WTC11 (cell line): Measurements from ENCODE around the gene FNDC5. TPM values are rescaled to one million over a fixed set of nuclear protein-coding genes. Genes with fewer than 3 reads are reported as not detected.

Experiments used
- ATAC-seq: fragments of 200-7000 bp; cut with Tn5 transposase; 2 replicates; pipeline ENCODE4 v1.10.0; 2021; ENCODE audit warnings: mild to moderate bottlenecking, moderate library complexity
- CTCF ChIA-PET: fragments of 300-600 bp; sonication (Branson Sonifier 250); formaldehyde crosslinking; loops from one replicate; lab custom pipeline; 2021; ENCODE audit warnings: antibody characterized with exemption; lab: Charles Lee
- POLR2A ChIA-PET: fragments of 350-600 bp; sonication (Branson Sonifier 250); formaldehyde crosslinking; loops from one replicate; lab custom pipeline; 2021; ENCODE audit warnings: antibody characterized with exemption; lab: Charles Lee
- DNase-seq: peaks from one replicate; pipeline ENCODE4 v3.0.0; 2021; ENCODE audit warnings: low spot score
- H3K27ac Mint-ChIP-seq: 2 replicates; pipeline ENCODE4 v1.8.0; 2021; ENCODE audit warnings: mixed read lengths
- H3K27me3 Mint-ChIP-seq: 2 replicates; pipeline ENCODE4 v1.8.0; 2021; ENCODE audit warnings: low read depth, mild to moderate bottlenecking, moderate library complexity, mixed read lengths
- H3K36me3 Mint-ChIP-seq: 2 replicates; pipeline ENCODE4 v1.8.0; 2021; ENCODE audit warnings: mixed read lengths
- H3K4me1 Mint-ChIP-seq: 2 replicates; pipeline ENCODE4 v1.8.0; 2022; ENCODE audit warnings: mixed read lengths
- H3K4me3 Mint-ChIP-seq: 2 replicates; pipeline ENCODE4 v1.8.0; 2021; ENCODE audit warnings: mild to moderate bottlenecking, moderate library complexity, mixed read lengths
- H3K9me3 Mint-ChIP-seq: 2 replicates; pipeline ENCODE4 v1.8.0; 2021; ENCODE audit warnings: mixed read lengths
- ELF4 ChIP-seq: sonication (generic); formaldehyde crosslinking; IDR thresholded peaks from 2 replicates; pipeline ENCODE4 v1.8.1; 2022; ENCODE audit warnings: low read depth, mild to moderate bottlenecking, moderate library complexity, missing genetic modification reagents
- EMX1 ChIP-seq: fragments of 250-450 bp; sonication (Bioruptor Pico); IDR thresholded peaks from 2 replicates; pipeline ENCODE4 v1.8.0; 2021; ENCODE audit warnings: mild to moderate bottlenecking
- FOXP1 ChIP-seq: sonication (generic); formaldehyde crosslinking; IDR thresholded peaks from 2 replicates; pipeline ENCODE4 v1.8.0; 2022; ENCODE audit warnings: missing genetic modification reagents, mild to moderate bottlenecking, moderate library complexity, borderline replicate concordance
- HMGA2 ChIP-seq: fragments of 250-450 bp; sonication (Bioruptor Pico); IDR thresholded peaks from 2 replicates; pipeline ENCODE4 v1.4.0; 2021; ENCODE audit warnings: mild to moderate bottlenecking, moderate library complexity
- IRF2 ChIP-seq: sonication (generic); formaldehyde crosslinking; IDR thresholded peaks from 2 replicates; pipeline ENCODE4 v1.8.0; 2022; ENCODE audit warnings: low read depth, missing genetic modification reagents, borderline replicate concordance
- JUN ChIP-seq: sonication (generic); formaldehyde crosslinking; IDR thresholded peaks from 2 replicates; pipeline ENCODE4 v1.8.0; 2023; ENCODE audit warnings: mild to moderate bottlenecking, missing genetic modification reagents
- NFATC4 ChIP-seq: fragments of 250-450 bp; sonication (Bioruptor Pico); IDR thresholded peaks from 2 replicates; pipeline ENCODE4 v1.9.0; 2021; ENCODE audit warnings: mild to moderate bottlenecking
- NFYB ChIP-seq: sonication (generic); formaldehyde crosslinking; conservative IDR thresholded peaks from 2 replicates; pipeline ENCODE4 v1.8.0; 2022; ENCODE audit warnings: low read depth, missing genetic modification reagents
- NR1H2 ChIP-seq: sonication (generic); formaldehyde crosslinking; IDR thresholded peaks from 2 replicates; pipeline ENCODE4 v1.9.0; 2021; ENCODE audit warnings: mild to moderate bottlenecking, moderate library complexity, missing genetic modification reagents
- SMAD3 ChIP-seq: sonication (generic); formaldehyde crosslinking; IDR thresholded peaks from 2 replicates; pipeline ENCODE4 v1.8.0; 2022; ENCODE audit warnings: missing genetic modification reagents, mild to moderate bottlenecking, borderline replicate concordance
- SMAD4 ChIP-seq: sonication (generic); formaldehyde crosslinking; IDR thresholded peaks from 2 replicates; pipeline ENCODE4 v1.8.0; 2022; ENCODE audit warnings: mild to moderate bottlenecking, missing genetic modification reagents
- SOX15 ChIP-seq: fragments of 250-450 bp; sonication (Bioruptor Pico); IDR thresholded peaks from 2 replicates; pipeline ENCODE4 v1.9.0; 2021; ENCODE audit warnings: mild to moderate bottlenecking
- TEAD1 ChIP-seq: sonication (generic); formaldehyde crosslinking; IDR thresholded peaks from 2 replicates; pipeline ENCODE4 v1.8.0; 2022; ENCODE audit warnings: mild to moderate bottlenecking, missing genetic modification reagents
- TP53 ChIP-seq: sonication (generic); formaldehyde crosslinking; IDR thresholded peaks from 2 replicates; pipeline ENCODE4 v1.8.1; 2023; ENCODE audit warnings: mild to moderate bottlenecking, missing genetic modification reagents
- ZBTB21 ChIP-seq: sonication (generic); formaldehyde crosslinking; IDR thresholded peaks from 2 replicates; pipeline ENCODE4 v1.8.1; 2023; ENCODE audit warnings: mild to moderate bottlenecking, missing genetic modification reagents, borderline replicate concordance
- ZNF263 ChIP-seq: sonication (generic); formaldehyde crosslinking; IDR thresholded peaks from 2 replicates; pipeline ENCODE4 v1.8.1; 2022; ENCODE audit warnings: low read depth, mild to moderate bottlenecking, moderate library complexity, missing genetic modification reagents
- ZNF317 ChIP-seq: sonication (generic); formaldehyde crosslinking; IDR thresholded peaks from 2 replicates; pipeline ENCODE4 v1.8.1; 2023; ENCODE audit warnings: low read depth, mild to moderate bottlenecking, moderate library complexity, missing genetic modification reagents, borderline replicate concordance
- ZNF423 ChIP-seq: fragments of 250-450 bp; sonication (Bioruptor Pico); IDR thresholded peaks from 2 replicates; pipeline ENCODE4 v2.1.2; 2022; ENCODE audit warnings: mild to moderate bottlenecking, moderate library complexity
- total RNA-seq: library from RNA; stranded (reverse); gene quantifications from 3 replicates; pipeline ENCODE4 v1.2.3, GENCODE V29; 2021
- TF ChIP-seq, protein P1 (sequence below): sonication (generic); formaldehyde crosslinking; IDR thresholded peaks from 2 replicates; pipeline ENCODE4 v1.8.1; 2022; ENCODE audit warnings: mild to moderate bottlenecking, moderate library complexity, missing genetic modification reagents
- TF ChIP-seq, protein P2 (sequence below): fragments of 250-450 bp; sonication (Bioruptor Pico); IDR thresholded peaks from 2 replicates; pipeline ENCODE4 v1.9.0; 2021; ENCODE audit warnings: moderate library complexity, mild to moderate bottlenecking, inconsistent platforms, borderline replicate concordance
- TF ChIP-seq, protein P3 (sequence below): sonication (generic); formaldehyde crosslinking; IDR thresholded peaks from 2 replicates; pipeline ENCODE4 v1.8.0; 2023; ENCODE audit warnings: missing genetic modification reagents
- TF ChIP-seq, protein P4 (sequence below): sonication (generic); formaldehyde crosslinking; IDR thresholded peaks from 2 replicates; pipeline ENCODE4 v1.8.1; 2023; ENCODE audit warnings: mild to moderate bottlenecking, missing genetic modification reagents, moderate library complexity
- TF ChIP-seq, protein P5 (sequence below): sonication (generic); formaldehyde crosslinking; IDR thresholded peaks from 2 replicates; pipeline ENCODE4 v1.8.0; 2022; ENCODE audit warnings: mild to moderate bottlenecking, missing genetic modification reagents
- TF ChIP-seq, protein P6 (sequence below): sonication (generic); formaldehyde crosslinking; IDR thresholded peaks from 2 replicates; pipeline ENCODE4 v1.8.1; 2022; ENCODE audit warnings: low read depth, mild to moderate bottlenecking, moderate library complexity, missing genetic modification reagents, borderline replicate concordance
- TF ChIP-seq, protein P7 (sequence below): sonication (generic); formaldehyde crosslinking; conservative IDR thresholded peaks from 2 replicates; pipeline ENCODE4 v1.8.1; 2022; ENCODE audit warnings: mild to moderate bottlenecking, missing genetic modification reagents

Gene FNDC5
- total RNA-seq, 1 experiment from 2014 or later = 1.2 TPM

DNA sequence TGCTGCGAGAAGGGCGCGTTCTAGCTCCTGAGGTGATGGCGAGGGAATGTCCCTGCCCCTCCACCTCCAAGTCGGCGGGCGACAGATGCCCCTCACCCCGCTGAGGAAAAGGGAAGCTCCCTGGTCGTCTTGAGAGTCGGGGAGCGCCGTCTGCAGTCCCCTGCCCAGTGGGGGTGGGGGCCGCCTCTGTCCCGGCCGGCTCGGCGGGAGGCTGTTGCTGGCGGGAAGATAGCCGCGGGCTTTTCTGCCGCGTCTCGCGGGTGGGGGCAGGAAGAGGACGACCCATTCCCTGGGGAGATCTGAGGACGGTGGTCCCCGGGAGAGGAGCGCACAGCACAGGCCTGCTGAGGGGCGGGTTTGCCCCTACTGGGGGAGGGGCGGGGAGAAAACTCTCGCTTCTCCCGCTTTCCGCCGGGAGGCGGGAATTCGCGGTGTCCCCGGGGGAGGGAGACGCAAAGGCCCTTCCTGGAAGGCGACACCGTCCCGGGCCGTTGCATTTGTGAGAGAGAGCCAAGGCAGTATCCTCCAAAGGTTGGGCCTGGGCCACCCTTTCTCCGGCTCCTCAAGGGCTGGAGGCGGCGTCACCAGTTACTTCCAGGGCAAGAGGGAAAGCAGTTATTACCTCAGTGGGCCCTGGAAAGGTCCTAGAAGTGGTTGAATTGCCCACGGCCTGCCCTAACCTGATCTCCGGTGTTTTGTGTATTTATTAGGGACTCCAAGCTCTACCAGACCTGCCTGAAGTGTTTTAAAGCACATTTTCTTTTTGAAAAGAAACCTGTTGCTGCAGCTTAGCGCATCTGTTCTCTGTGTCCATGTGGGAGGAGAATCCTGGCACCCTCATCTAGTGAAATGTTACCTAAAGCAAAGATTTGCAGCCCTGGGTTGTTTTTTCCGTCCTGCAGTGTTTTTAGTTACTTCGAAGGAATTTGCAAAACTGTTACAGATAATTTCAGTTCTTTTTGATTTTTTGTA lies 52.6 kb downstream of the FNDC5 start (continued):
- TF ChIP-seq, protein P1, sequence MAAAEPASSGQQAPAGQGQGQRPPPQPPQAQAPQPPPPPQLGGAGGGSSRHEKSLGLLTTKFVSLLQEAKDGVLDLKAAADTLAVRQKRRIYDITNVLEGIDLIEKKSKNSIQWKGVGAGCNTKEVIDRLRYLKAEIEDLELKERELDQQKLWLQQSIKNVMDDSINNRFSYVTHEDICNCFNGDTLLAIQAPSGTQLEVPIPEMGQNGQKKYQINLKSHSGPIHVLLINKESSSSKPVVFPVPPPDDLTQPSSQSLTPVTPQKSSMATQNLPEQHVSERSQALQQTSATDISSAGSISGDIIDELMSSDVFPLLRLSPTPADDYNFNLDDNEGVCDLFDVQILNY (CRISPR knock-in tag) = peak; percentile 97
- TF ChIP-seq SMAD4 (CRISPR knock-in tag) (peak; percentile 30; the same call in 1 of the 2 replicates), TEAD1 (CRISPR knock-in tag) (0 out of 2 replicates have a peak, but pooled peaks have one; percentile 18), FOXP1 (peak; percentile 67; the same call in 1 of the 2 replicates)

DNA sequence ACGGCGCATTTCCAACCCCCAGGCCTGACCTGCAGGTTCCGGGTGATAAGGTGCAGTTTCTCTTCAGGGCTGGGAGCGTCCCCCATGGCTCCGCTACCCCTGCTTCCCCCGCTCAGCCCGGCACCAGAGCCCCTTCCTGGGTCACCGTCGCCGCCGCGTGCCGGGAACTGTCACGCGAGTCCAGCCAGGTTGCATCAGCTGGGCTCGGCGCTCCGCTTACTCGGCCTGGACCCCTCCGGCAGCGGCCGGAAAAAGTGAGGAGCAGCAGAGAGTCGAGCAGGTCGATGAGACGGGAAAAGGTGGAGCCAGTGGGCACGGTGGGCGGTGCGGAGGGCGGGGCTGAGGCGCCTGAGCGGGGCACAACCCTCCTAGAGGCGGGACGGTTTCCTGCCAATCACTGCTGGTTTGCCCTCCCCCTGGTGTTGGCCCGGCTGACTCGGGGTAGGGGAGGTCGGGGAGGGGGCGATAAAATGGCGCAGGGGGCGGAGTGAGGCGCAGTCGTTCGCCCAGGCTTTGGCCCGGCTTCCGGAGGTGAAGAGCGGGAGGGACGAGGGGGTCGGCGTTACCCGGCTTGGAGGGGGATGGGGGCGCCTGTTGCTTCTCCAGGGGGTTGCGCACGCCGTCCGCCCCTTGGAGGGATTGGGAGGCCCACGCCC lies 53.4 kb downstream of the FNDC5 start, which contains the start of the genes S100PBP and YARS1:
TSS of gene S100PBP (plus strand) at position 495 of the 656 bp plus-strand sequence. CDS start 8,447 bp downstream, outside the sequence.
TSS of gene YARS1 (minus strand) at position 200 of the 656 bp plus-strand sequence. CDS start at position 86, 114 bp downstream.
- ChIA-PET POLR2A (interaction anchor here (0.6 to 1.4 kb wide), 5 partner anchors 36 to 423 kb away, joined by 3 to 5 read pairs (median 3); partner anchors contain the start of gene BSDC1), CTCF (interaction anchor here (1.1 to 1.9 kb wide), 2 partner anchors 54 to 59 kb away, joined by 3 to 5 read pairs; no protein-coding TSS in a partner anchor)
- DNase-seq (peak; percentile 100), ATAC-seq (peak; percentile 95)
- Mint-ChIP-seq H3K27ac (peak within 1 kb of the TSS; percentile 99), H3K4me1 (peaks cover 50% of the 10 kb centered on the region), H3K27me3 (no peaks in the 10 kb centered on the region), H3K36me3 (peaks cover 15% of the 10 kb centered on the region), H3K9me3 (no peaks in the 10 kb centered on the region; the same call in 1 of the 2 replicates), H3K4me3 (peak within 1 kb of the TSS; percentile 100)
- TF ChIP-seq ZNF263 (CRISPR knock-in tag) = no peak
- no peak for TF ChIP-seq JUN (CRISPR knock-in tag)
- TF ChIP-seq, protein P2, sequence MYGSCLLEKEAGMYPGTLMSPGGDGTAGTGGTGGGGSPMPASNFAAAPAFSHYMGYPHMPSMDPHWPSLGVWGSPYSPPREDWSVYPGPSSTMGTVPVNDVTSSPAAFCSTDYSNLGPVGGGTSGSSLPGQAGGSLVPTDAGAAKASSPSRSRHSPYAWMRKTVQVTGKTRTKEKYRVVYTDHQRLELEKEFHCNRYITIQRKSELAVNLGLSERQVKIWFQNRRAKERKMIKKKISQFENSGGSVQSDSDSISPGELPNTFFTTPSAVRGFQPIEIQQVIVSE = no peak
- TF ChIP-seq ZNF317 (CRISPR knock-in tag) = 0 out of 2 replicates have a peak, but pooled peaks have one; percentile 51
- no peak for TF ChIP-seq EMX1 (CRISPR knock-in tag)
- TF ChIP-seq NFYB = no peak; the same call in 1 of the 2 replicates
- TF ChIP-seq TP53 (CRISPR knock-in tag) = no peak
- TF ChIP-seq ELF4 (CRISPR knock-in tag) = no peak
- TF ChIP-seq NR1H2 (CRISPR knock-in tag) = no peak
- no peak for TF ChIP-seq SMAD3
- TF ChIP-seq, protein P3, sequence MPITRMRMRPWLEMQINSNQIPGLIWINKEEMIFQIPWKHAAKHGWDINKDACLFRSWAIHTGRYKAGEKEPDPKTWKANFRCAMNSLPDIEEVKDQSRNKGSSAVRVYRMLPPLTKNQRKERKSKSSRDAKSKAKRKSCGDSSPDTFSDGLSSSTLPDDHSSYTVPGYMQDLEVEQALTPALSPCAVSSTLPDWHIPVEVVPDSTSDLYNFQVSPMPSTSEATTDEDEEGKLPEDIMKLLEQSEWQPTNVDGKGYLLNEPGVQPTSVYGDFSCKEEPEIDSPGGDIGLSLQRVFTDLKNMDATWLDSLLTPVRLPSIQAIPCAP (CRISPR knock-in tag) = no peak
- TF ChIP-seq, protein P4, sequence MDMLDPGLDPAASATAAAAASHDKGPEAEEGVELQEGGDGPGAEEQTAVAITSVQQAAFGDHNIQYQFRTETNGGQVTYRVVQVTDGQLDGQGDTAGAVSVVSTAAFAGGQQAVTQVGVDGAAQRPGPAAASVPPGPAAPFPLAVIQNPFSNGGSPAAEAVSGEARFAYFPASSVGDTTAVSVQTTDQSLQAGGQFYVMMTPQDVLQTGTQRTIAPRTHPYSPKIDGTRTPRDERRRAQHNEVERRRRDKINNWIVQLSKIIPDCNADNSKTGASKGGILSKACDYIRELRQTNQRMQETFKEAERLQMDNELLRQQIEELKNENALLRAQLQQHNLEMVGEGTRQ (CRISPR knock-in tag) = peak; percentile 59
- no peak for TF ChIP-seq NFATC4 (CRISPR knock-in tag)
- TF ChIP-seq, protein P5, sequence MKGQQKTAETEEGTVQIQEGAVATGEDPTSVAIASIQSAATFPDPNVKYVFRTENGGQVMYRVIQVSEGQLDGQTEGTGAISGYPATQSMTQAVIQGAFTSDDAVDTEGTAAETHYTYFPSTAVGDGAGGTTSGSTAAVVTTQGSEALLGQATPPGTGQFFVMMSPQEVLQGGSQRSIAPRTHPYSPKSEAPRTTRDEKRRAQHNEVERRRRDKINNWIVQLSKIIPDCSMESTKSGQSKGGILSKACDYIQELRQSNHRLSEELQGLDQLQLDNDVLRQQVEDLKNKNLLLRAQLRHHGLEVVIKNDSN (CRISPR knock-in tag) = peak; percentile 35; the same call in 1 of the 2 replicates
- no peak for TF ChIP-seq SMAD4 (CRISPR knock-in tag)
- TF ChIP-seq SOX15 = no peak
- no peak for TF ChIP-seq ZBTB21 (CRISPR knock-in tag)
- TF ChIP-seq HMGA2 (CRISPR knock-in tag) = no peak
- TF ChIP-seq, protein P6, sequence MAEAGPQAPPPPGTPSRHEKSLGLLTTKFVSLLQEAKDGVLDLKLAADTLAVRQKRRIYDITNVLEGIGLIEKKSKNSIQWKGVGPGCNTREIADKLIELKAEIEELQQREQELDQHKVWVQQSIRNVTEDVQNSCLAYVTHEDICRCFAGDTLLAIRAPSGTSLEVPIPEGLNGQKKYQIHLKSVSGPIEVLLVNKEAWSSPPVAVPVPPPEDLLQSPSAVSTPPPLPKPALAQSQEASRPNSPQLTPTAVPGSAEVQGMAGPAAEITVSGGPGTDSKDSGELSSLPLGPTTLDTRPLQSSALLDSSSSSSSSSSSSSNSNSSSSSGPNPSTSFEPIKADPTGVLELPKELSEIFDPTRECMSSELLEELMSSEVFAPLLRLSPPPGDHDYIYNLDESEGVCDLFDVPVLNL = no peak
- no peak for TF ChIP-seq IRF2 (CRISPR knock-in tag)
- TF ChIP-seq ZNF423 = no peak
- TF ChIP-seq, protein P7, sequence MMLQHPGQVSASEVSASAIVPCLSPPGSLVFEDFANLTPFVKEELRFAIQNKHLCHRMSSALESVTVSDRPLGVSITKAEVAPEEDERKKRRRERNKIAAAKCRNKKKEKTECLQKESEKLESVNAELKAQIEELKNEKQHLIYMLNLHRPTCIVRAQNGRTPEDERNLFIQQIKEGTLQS (CRISPR knock-in tag) = peak; percentile 99
- TF ChIP-seq TEAD1 (CRISPR knock-in tag) = peak; percentile 27
